HCT116 (cell line): ENCODE data around the gene KIRREL3. TPM values are rescaled to one million over a fixed set of nuclear protein-coding genes. Genes with fewer than 3 reads are reported as not detected.

Experiments
- ATAC-seq: fragments of 200-7000 bp; cut with Tn5 transposase; 2 replicates; pipeline ENCODE4 v1.9.1; 2020; ENCODE audit warnings: mild to moderate bottlenecking, moderate library complexity
- BruUV-seq: library from RNA; stranded (reverse); fragments of 400-500 nt; replicated peaks from 2 replicates; lab custom pipeline; 2021; lab: Mats Ljungman, UMichigan
- CTCF ChIA-PET: fragments of 300-600 bp; sonication (Branson Sonifier 250); formaldehyde crosslinking; loops from one replicate; lab custom pipeline; 2021; ENCODE audit warnings: antibody characterized with exemption; lab: Charles Lee
- POLR2A ChIA-PET: fragments of 300-600, 350-600 bp; sonication (Branson Sonifier 250); formaldehyde crosslinking; loops from one replicate; lab custom pipeline; 2021; ENCODE audit warnings: antibody characterized with exemption; lab: Charles Lee
- RAD21 ChIA-PET, 2 experiments: fragments of 300-600 bp; sonication (Branson Sonifier 250); formaldehyde crosslinking; loops; one replicate each; lab custom pipeline; 2023; ENCODE audit warnings: low total read pairs in 2 of 2; ENCODE audit not compliant: uncharacterized antibody in 2 of 2, unreplicated experiment in 2 of 2, low non-redundant PET in 1 of 2; lab: Charles Lee
- DNase-seq: peaks from one replicate; pipeline ENCODE4 v3.0.0-alpha.2; 2010; ENCODE audit warnings: low read depth, low spot score
- H2AFZ ChIP-seq: fragments of 200-600 bp; shearing (Covaris generic), sonication (generic); 2 replicates; pipeline ENCODE4 v1.6.1; 2017; ENCODE audit warnings: low read depth, mixed run types, mixed read lengths, antibody characterized with exemption, low read length; ENCODE audit not compliant: poor library complexity, severe bottlenecking
- H3K27ac ChIP-seq: 2 replicates; pipeline ENCODE4 v1.5.1; 2012; ENCODE audit warnings: low read depth, low read length
- H3K27me3 ChIP-seq: fragments of 200-600 bp; sonication (generic); 2 replicates; pipeline ENCODE4 v1.6.1; 2016; ENCODE audit warnings: mixed run types, low read length, mixed read lengths; ENCODE audit not compliant: insufficient read depth
- H3K36me3 ChIP-seq, 2 experiments: fragments of 200-500 bp in 1 of 2; fragments of 200-600 bp in 1 of 2; sonication (Bioruptor generic) in 1 of 2; sonication (generic) in 1 of 2; 2 replicates each; pipeline versions ENCODE4 v1.5.1 to v1.6.1; 2014 to 2016; ENCODE audit warnings: low read length in 2 of 2, inconsistent platforms in 1 of 2, mixed read lengths in 1 of 2, mixed run types in 1 of 2; ENCODE audit not compliant: insufficient read depth in 2 of 2, control insufficient read depth in 1 of 2
- H3K4me1 ChIP-seq, 2 experiments: fragments of 200-600 bp in 1 of 2; sonication (generic) in 1 of 2; 2 replicates each; pipeline versions ENCODE4 v1.5.1 to v1.6.1; 2012 to 2017; ENCODE audit warnings: low read length in 2 of 2, inconsistent platforms in 1 of 2, mild to moderate bottlenecking in 1 of 2, mixed read lengths in 1 of 2, mixed run types in 1 of 2, moderate library complexity in 1 of 2; ENCODE audit not compliant: insufficient read depth in 2 of 2, control insufficient read depth in 1 of 2
- H3K4me2 ChIP-seq: fragments of 200-600 bp; sonication (generic); 2 replicates; pipeline ENCODE4 v1.6.1; 2017; ENCODE audit warnings: mixed run types, low read length, mixed read lengths
- H3K4me3 ChIP-seq, 2 experiments: fragments of 200-600 bp in 1 of 2; sonication (generic) in 1 of 2; replicated peaks in 1 of 2; 2 replicates each; pipeline ENCODE4 v1.5.1; 2011 to 2016; ENCODE audit warnings: low read length in 2 of 2, control low read depth in 1 of 2, low read depth in 1 of 2, mild to moderate bottlenecking in 1 of 2, mixed read lengths in 1 of 2, mixed run types in 1 of 2
- H3K79me2 ChIP-seq: fragments of 200-600 bp; sonication (generic); 2 replicates; pipeline ENCODE4 v1.6.1; 2017; ENCODE audit warnings: mild to moderate bottlenecking, mixed run types, low read length, moderate library complexity, mixed read lengths; ENCODE audit not compliant: insufficient read depth
- H3K9ac ChIP-seq: fragments of 200-600 bp; sonication (generic); 2 replicates; pipeline ENCODE4 v1.6.1; 2016; ENCODE audit warnings: low read length, mixed read lengths
- H3K9me2 ChIP-seq: fragments of 200-600 bp; sonication (generic), shearing (Covaris generic); 2 replicates; pipeline ENCODE4 v1.6.1; 2017; ENCODE audit warnings: mixed run types, mild to moderate bottlenecking, moderate library complexity; ENCODE audit not compliant: insufficient read depth
- H3K9me3 ChIP-seq, 2 experiments: fragments of 200-500 bp in 1 of 2; fragments of 200-600 bp in 1 of 2; sonication (Bioruptor generic) in 1 of 2; sonication (generic) in 1 of 2; 2 replicates each; pipeline ENCODE4 v1.6.1; 2014 to 2017; ENCODE audit warnings: low read length in 2 of 2, mixed read lengths in 2 of 2, inconsistent platforms in 1 of 2, low read depth in 1 of 2, mild to moderate bottlenecking in 1 of 2, mixed run types in 1 of 2, moderate library complexity in 1 of 2; ENCODE audit not compliant: control insufficient read depth in 1 of 2, insufficient read depth in 1 of 2
- H4K20me1 ChIP-seq: fragments of 200-600 bp; sonication (generic), shearing (Covaris generic); 2 replicates; pipeline ENCODE4 v1.6.1; 2017; ENCODE audit warnings: mixed run types, mild to moderate bottlenecking, moderate library complexity; ENCODE audit not compliant: insufficient read depth
- CEBPB ChIP-seq: IDR thresholded peaks from 2 replicates; pipeline ENCODE4 v1.6.1; 2012; ENCODE audit warnings: low read depth
- EGR1 ChIP-seq: IDR thresholded peaks from 2 replicates; pipeline ENCODE4 v1.6.1; 2012; ENCODE audit warnings: low read depth
- ELF1 ChIP-seq: IDR thresholded peaks from 2 replicates; pipeline ENCODE4 v1.6.1; 2012; ENCODE audit warnings: low read depth, borderline replicate concordance
- EZH2phosphoT487 ChIP-seq: fragments of 200-600 bp; IDR thresholded peaks from 2 replicates; pipeline ENCODE4 v1.6.1; 2018; ENCODE audit warnings: antibody characterized with exemption, borderline replicate concordance
- FOSL1 ChIP-seq: IDR thresholded peaks from 2 replicates; pipeline ENCODE4 v1.6.1; 2012; ENCODE audit warnings: low read depth
- JUND ChIP-seq: IDR thresholded peaks from 2 replicates; pipeline ENCODE4 v1.6.1; 2012
- POLR2AphosphoS5 ChIP-seq: IDR thresholded peaks from 2 replicates; pipeline ENCODE4 v1.6.1; 2011; ENCODE audit warnings: mild to moderate bottlenecking, low read depth, low read length, moderate library complexity
- RAD21 ChIP-seq: IDR thresholded peaks from 2 replicates; pipeline ENCODE4 v1.6.1; 2012; ENCODE audit warnings: low read depth, mild to moderate bottlenecking
- YY1 ChIP-seq: IDR thresholded peaks from 2 replicates; pipeline ENCODE4 v1.6.1; 2011; ENCODE audit warnings: low read length, low read depth, moderate library complexity, mild to moderate bottlenecking; ENCODE audit not compliant: insufficient replicate concordance; ENCODE audit errors: extremely low read depth
- ZFX ChIP-seq: fragments of 450-650 bp; IDR thresholded peaks from 2 replicates; pipeline ENCODE4 v1.6.1; 2017
- intact Hi-C: fragments of 100-400 bp; cut with micrococcal nuclease; formaldehyde crosslinking; loops from 2 replicates; pipeline ENCODE4 v1.10.0; 2022
- total RNA-seq: library from RNA; stranded (reverse); gene quantifications from one replicate; pipeline ENCODE4 v1.2.1, GENCODE V29; 2021; ENCODE audit not compliant: unreplicated experiment
- TF ChIP-seq, protein P1 (sequence below): IDR thresholded peaks from 2 replicates; pipeline ENCODE4 v1.6.1; 2012; ENCODE audit warnings: low read depth
- TF ChIP-seq, protein P2 (sequence below), 3 experiments: fragments of 200-600 bp in 1 of 3; sonication (generic) in 1 of 3; IDR thresholded peaks in 2 of 3; conservative IDR thresholded peaks in 1 of 3; 2 replicates each; pipeline ENCODE4 v1.5.1; 2012 to 2017; ENCODE audit warnings: low read depth in 2 of 3, low read length in 2 of 3, antibody characterized with exemption in 1 of 3, borderline replicate concordance in 1 of 3, control low read depth in 1 of 3, mild to moderate bottlenecking in 1 of 3, mixed read lengths in 1 of 3, mixed run types in 1 of 3, moderate library complexity in 1 of 3; ENCODE audit not compliant: insufficient read depth in 1 of 3

The KIRREL3 gene
- total RNA-seq, 1 experiment from 2014 or later = not detected

DNA sequence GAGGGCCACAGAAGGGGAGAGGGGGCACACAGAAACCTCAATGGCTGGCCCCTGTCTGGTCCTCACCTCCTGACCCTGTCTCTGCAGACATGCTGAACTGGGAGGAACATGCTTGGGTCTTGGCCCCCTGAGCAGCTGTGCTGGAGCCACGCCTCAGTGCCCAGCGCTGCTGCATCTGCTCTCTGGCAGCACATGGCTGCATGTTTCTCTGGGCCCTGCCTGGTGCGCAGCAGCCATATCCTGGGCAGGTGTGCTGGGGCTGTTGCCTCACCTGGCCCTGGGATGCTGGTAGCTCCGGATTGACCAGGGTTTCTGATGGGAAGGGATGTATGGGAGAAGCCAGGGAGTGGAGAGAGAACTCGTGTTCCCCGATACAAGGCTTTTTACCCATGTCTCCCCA, 397.1 kb downstream of the KIRREL3 start:
- ChIA-PET RAD21 (no interaction called here), POLR2A (no interaction called here), CTCF (no interaction called here)
- no peaks in the 10 kb centered on the region for H3K79me2 ChIP-seq
- H3K9me3 ChIP-seq = no peaks in the 10 kb centered on the region
- H3K27ac ChIP-seq = no peak overlapping the region
- no peak overlapping the region for H3K4me3 ChIP-seq
- no peak for DNase-seq
- TF ChIP-seq EGR1 = no peak
- TF ChIP-seq, protein P1, sequence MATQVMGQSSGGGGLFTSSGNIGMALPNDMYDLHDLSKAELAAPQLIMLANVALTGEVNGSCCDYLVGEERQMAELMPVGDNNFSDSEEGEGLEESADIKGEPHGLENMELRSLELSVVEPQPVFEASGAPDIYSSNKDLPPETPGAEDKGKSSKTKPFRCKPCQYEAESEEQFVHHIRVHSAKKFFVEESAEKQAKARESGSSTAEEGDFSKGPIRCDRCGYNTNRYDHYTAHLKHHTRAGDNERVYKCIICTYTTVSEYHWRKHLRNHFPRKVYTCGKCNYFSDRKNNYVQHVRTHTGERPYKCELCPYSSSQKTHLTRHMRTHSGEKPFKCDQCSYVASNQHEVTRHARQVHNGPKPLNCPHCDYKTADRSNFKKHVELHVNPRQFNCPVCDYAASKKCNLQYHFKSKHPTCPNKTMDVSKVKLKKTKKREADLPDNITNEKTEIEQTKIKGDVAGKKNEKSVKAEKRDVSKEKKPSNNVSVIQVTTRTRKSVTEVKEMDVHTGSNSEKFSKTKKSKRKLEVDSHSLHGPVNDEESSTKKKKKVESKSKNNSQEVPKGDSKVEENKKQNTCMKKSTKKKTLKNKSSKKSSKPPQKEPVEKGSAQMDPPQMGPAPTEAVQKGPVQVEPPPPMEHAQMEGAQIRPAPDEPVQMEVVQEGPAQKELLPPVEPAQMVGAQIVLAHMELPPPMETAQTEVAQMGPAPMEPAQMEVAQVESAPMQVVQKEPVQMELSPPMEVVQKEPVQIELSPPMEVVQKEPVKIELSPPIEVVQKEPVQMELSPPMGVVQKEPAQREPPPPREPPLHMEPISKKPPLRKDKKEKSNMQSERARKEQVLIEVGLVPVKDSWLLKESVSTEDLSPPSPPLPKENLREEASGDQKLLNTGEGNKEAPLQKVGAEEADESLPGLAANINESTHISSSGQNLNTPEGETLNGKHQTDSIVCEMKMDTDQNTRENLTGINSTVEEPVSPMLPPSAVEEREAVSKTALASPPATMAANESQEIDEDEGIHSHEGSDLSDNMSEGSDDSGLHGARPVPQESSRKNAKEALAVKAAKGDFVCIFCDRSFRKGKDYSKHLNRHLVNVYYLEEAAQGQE = no peak
- no peak for TF ChIP-seq RAD21
- TF ChIP-seq YY1 = no peak
- no peak for TF ChIP-seq POLR2AphosphoS5
- TF ChIP-seq EZH2phosphoT487 = no peak
- TF ChIP-seq, protein P2, sequence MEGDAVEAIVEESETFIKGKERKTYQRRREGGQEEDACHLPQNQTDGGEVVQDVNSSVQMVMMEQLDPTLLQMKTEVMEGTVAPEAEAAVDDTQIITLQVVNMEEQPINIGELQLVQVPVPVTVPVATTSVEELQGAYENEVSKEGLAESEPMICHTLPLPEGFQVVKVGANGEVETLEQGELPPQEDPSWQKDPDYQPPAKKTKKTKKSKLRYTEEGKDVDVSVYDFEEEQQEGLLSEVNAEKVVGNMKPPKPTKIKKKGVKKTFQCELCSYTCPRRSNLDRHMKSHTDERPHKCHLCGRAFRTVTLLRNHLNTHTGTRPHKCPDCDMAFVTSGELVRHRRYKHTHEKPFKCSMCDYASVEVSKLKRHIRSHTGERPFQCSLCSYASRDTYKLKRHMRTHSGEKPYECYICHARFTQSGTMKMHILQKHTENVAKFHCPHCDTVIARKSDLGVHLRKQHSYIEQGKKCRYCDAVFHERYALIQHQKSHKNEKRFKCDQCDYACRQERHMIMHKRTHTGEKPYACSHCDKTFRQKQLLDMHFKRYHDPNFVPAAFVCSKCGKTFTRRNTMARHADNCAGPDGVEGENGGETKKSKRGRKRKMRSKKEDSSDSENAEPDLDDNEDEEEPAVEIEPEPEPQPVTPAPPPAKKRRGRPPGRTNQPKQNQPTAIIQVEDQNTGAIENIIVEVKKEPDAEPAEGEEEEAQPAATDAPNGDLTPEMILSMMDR (IDR thresholded peaks at IDR 0.05 in 2 of 3, conservative IDR thresholded peaks at IDR 0.05 in 1 of 3; ENCODE audit: borderline replicate concordance in 1 of 3, insufficient read depth in 1 of 3, low read depth in 2 of 3, low read length in 2 of 3) = no peak
- TF ChIP-seq ELF1 = no peak
- TF ChIP-seq ZFX = no peak
- no peak for TF ChIP-seq JUND
- TF ChIP-seq FOSL1 = no peak
- TF ChIP-seq CEBPB = no peak
- H3K9ac ChIP-seq = no peak overlapping the region
- no peaks in the 10 kb centered on the region for H4K20me1 ChIP-seq
- no peak overlapping the region for H2AFZ ChIP-seq
- no peaks in the 10 kb centered on the region for H3K9me2 ChIP-seq
- intact Hi-C loops = loop anchor here (10.0 kb wide), 1 partner anchor 289 kb away; no protein-coding TSS in a partner anchor
- H3K36me3 ChIP-seq = no peaks in the 10 kb centered on the region
- no peak overlapping the region for H3K4me2 ChIP-seq
- no peak for ATAC-seq
- peaks cover 0 to 4% of the 10 kb centered on the region in 2 experiments; a peak in 2 of 4 replicates for H3K4me1 ChIP-seq
- peaks cover 14% of the 10 kb centered on the region for H3K27me3 ChIP-seq
- BruUV-seq = no TSS peak
